Fibroblast of the aortic adventitia (primary cell): ENCODE measurements around the gene LTBP1. TPM values are rescaled to one million over a fixed set of nuclear protein-coding genes. Genes with fewer than 3 reads are reported as not detected.

ENCODE experiments used
- DNase-seq: peaks from one replicate; pipeline ENCODE4 v3.0.0-alpha.2; 2010; ENCODE audit warnings: low read depth
- H3K4me3 ChIP-seq: 2 replicates; pipeline ENCODE4 v1.5.1; 2011; ENCODE audit warnings: low read depth, mild to moderate bottlenecking, control low read depth, low read length, moderate library complexity
- CTCF ChIP-seq: IDR thresholded peaks from 2 replicates; pipeline ENCODE4 v1.5.1; 2011; ENCODE audit warnings: mild to moderate bottlenecking, low read length, control low read depth, inconsistent platforms; ENCODE audit not compliant: insufficient read depth
- total RNA-seq: library from RNA; depleted of rRNA; stranded (reverse); fragments of >200 nt; gene quantifications from 2 replicates; pipeline ENCODE4 v1.2.3, GENCODE V29; 2012; ENCODE audit warnings: low replicate concordance

Gene LTBP1
- total RNA-seq, 1 donor: 947 TPM

- no peak for DNase-seq
- TF ChIP-seq CTCF: no peak
- H3K4me3 ChIP-seq: no peak overlapping the region
Measured at GRCh38 chr2:33326100-33326499, 379.3 kb downstream of the LTBP1 start.

GRCh38 chr2:33333433-33333832 is 386.7 kb downstream of the LTBP1 start:
- no peak overlapping the region for H3K4me3 ChIP-seq
- no peak for DNase-seq
- TF ChIP-seq CTCF: no peak

- DNase-seq: no peak
- TF ChIP-seq CTCF: no peak
- no peak overlapping the region for H3K4me3 ChIP-seq
Measured at GRCh38 chr2:33334083-33334482, 387.3 kb downstream of the LTBP1 start.

GRCh38 chr2:33335516-33335915 is 388.8 kb downstream of the LTBP1 start:
- no peak overlapping the region for H3K4me3 ChIP-seq
- no peak for DNase-seq
- no peak for TF ChIP-seq CTCF

- H3K4me3 ChIP-seq: no peak overlapping the region
- no peak for DNase-seq
- TF ChIP-seq CTCF: no peak
Measured at GRCh38 chr2:33336036-33336625, 389.4 kb downstream of the LTBP1 start.

- DNase-seq: no peak
Measured at GRCh38 chr2:33337385-33337960, 390.7 kb downstream of the LTBP1 start.

More at GRCh38 chr2:33337385-33337960, 390.7 kb downstream of the LTBP1 start:
- no peak for TF ChIP-seq CTCF
- no peak overlapping the region for H3K4me3 ChIP-seq
